GM12878 (cell line): ENCODE measurements around the gene MPZL1. TPM values are rescaled to one million over a fixed set of nuclear protein-coding genes. Genes with fewer than 3 reads are reported as not detected.

Experiments used
- HDAC2 ChIP-seq: fragments of 200-600 bp; sonication (generic); IDR thresholded peaks from 2 replicates; pipeline ENCODE4 v1.6.1; 2017
- ZBTB40 ChIP-seq: fragments of 450-650 bp; IDR thresholded peaks from 2 replicates; pipeline ENCODE4 v1.6.1; 2016; ENCODE audit warnings: mild to moderate bottlenecking, moderate library complexity, borderline replicate concordance
- ZNF207 ChIP-seq: fragments of 450-650 bp; IDR thresholded peaks from 2 replicates; pipeline ENCODE4 v1.6.1; 2014; ENCODE audit warnings: antibody characterized with exemption, mild to moderate bottlenecking, borderline replicate concordance
- polyA plus RNA-seq, 11 experiments: library from polyadenylated mRNA; depleted of rRNA in 4 of 11; unstranded in 6 of 11; stranded (reverse) in 5 of 11; fragments of >200 nt; fragmentation: Nextera tagmentation in 4 of 11; fragmentation: Illumina TruSeq in 1 of 11; extraction: Ambion mirVana in 4 of 11; extraction: Trizol in 1 of 11; gene quantifications; 1 replicate in 1 of 11; 2 replicates in 10 of 11; pipeline versions ENCODE4 v1.2.1 to v1.2.3, GENCODE V29; 2011 to 2016; ENCODE audit warnings: inconsistent platforms in 2 of 11, missing spikeins in 2 of 11, low read depth in 1 of 11
- total RNA-seq, 4 experiments: library from RNA; depleted of rRNA in 3 of 4; stranded (reverse); fragments of >200 nt in 3 of 4; fragmentation: Illumina TruSeq in 1 of 4; extraction: Trizol in 1 of 4; gene quantifications; 2 replicates each; pipeline versions ENCODE4 v1.2.1 to v1.2.3, GENCODE V29; 2013 to 2021
- TF ChIP-seq, protein P1 (sequence below): fragments of 450-650 bp; formaldehyde crosslinking; IDR thresholded peaks from 2 replicates; pipeline ENCODE4 v1.4.0; 2020; ENCODE audit warnings: mild to moderate bottlenecking, moderate library complexity

Gene MPZL1
- total and polyA plus RNA-seq, 10 of the 15 experiments (the other 5 are each of a cell fraction or from before 2014, with no cell fraction given): 9.8 to 60.9 (median 45.9) TPM

- TF ChIP-seq ZBTB40 (no peak), ZNF207 (no peak), HDAC2 (no peak)
- TF ChIP-seq, protein P1, sequence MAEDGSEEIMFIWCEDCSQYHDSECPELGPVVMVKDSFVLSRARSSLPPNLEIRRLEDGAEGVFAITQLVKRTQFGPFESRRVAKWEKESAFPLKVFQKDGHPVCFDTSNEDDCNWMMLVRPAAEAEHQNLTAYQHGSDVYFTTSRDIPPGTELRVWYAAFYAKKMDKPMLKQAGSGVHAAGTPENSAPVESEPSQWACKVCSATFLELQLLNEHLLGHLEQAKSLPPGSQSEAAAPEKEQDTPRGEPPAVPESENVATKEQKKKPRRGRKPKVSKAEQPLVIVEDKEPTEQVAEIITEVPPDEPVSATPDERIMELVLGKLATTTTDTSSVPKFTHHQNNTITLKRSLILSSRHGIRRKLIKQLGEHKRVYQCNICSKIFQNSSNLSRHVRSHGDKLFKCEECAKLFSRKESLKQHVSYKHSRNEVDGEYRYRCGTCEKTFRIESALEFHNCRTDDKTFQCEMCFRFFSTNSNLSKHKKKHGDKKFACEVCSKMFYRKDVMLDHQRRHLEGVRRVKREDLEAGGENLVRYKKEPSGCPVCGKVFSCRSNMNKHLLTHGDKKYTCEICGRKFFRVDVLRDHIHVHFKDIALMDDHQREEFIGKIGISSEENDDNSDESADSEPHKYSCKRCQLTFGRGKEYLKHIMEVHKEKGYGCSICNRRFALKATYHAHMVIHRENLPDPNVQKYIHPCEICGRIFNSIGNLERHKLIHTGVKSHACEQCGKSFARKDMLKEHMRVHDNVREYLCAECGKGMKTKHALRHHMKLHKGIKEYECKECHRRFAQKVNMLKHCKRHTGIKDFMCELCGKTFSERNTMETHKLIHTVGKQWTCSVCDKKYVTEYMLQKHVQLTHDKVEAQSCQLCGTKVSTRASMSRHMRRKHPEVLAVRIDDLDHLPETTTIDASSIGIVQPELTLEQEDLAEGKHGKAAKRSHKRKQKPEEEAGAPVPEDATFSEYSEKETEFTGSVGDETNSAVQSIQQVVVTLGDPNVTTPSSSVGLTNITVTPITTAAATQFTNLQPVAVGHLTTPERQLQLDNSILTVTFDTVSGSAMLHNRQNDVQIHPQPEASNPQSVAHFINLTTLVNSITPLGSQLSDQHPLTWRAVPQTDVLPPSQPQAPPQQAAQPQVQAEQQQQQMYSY (CRISPR knock-in tag): no peak
These were observed 28.9 kb downstream of the MPZL1 start (continued) for GRCh38 chr1:167750641-167751040.
